HG03066 (cell line): ENCODE measurements around the gene HSD17B12.

Experiments used
- ATAC-seq: cut with Tn5 transposase; IDR thresholded peaks from one replicate; pipeline ENCODE4 v1.9.1; 2021; ENCODE audit warnings: low read depth; ENCODE audit not compliant: unreplicated experiment

Gene HSD17B12

GRCh38 chr11:43790444-43790794 lies 109.9 kb downstream of the HSD17B12 start:
- no peak for ATAC-seq

GRCh38 chr11:43797337-43797736 lies 116.8 kb downstream of the HSD17B12 start:
- ATAC-seq: no peak

- no peak for ATAC-seq
These were observed 117.3 kb downstream of the HSD17B12 start for GRCh38 chr11:43797866-43798265.

DNA sequence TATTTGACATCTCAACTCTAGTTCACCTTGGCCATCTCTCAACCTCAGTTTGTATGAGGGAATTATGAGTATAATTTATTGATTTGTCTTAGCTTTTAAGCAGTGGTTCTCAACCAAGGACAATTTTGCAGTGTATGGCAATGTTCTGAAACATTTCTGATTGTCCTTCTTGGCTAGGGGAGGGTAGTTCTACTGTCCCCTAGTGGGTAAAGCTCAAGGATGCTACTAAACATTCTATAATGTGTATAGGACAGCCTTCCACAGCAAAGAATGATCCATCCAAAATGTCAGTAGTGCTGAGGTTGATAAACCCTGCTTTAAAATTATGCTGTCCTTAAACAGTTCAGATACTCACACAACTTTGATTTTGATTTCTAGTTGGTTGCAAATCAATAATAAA lies 122.0 kb downstream of the HSD17B12 start:
- no peak for ATAC-seq

- ATAC-seq: no peak
These were observed 123.2 kb downstream of the HSD17B12 start for GRCh38 chr11:43803766-43804165.

DNA sequence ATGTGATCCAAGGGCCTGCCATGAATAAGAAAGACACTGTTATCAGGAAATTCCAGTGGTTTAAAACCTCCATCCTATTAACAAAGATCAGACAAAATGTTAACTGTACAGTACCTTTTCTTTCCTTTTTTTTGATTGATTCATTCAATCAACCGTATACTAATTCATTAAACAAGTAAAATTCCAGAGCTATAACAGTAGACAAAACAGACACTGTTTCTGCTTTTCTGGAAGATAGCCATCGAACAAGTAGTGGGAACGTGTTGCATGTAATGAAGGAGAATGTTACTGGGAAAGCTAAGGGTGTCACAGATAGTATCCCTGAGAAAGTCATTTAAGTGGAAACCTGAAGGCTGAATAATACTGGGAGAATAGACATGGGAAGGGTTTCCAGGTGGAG lies 126.4 kb downstream of the HSD17B12 start:
- no peak for ATAC-seq

- no peak for ATAC-seq
These were observed 130.5 kb downstream of the HSD17B12 start for GRCh38 chr11:43810929-43811596.

DNA sequence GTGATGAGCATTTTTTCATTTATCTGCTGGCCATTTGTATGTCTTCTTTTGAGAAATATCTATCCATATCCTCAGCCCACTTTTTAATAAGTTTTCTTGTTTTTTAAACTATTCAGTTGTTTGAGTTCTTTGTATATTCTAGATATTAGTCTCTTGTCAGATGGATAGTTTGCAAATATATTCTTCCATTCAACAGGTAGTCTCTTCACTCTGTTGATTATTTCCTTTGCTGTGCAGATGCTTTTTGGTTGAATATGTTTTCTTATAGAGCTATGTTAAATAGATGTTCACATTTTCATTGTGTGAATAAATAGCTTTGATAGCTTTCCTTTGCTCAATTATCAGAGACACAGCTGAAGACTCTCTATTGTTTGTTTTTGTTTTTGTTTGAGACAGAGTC lies 131.9 kb downstream of the HSD17B12 start:
- ATAC-seq: no peak

DNA sequence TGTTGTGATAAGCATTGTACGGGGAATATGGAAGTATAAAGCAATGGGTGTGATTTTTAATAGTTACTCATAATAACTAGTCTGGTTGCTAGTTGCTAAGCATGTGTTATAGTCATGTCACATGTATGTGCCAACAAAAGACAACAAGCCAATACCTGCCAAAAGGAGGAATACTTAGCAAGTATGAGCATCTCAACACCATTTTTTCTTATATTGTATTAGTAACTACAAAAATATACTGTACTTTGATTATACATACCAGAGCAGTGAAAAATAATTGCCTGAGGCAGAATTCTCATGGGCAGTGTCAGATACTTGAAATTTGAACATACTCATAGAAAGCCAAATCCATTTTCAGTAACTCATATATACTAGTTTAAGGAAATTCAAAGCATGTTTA lies 137.7 kb downstream of the HSD17B12 start:
- ATAC-seq: no peak

DNA sequence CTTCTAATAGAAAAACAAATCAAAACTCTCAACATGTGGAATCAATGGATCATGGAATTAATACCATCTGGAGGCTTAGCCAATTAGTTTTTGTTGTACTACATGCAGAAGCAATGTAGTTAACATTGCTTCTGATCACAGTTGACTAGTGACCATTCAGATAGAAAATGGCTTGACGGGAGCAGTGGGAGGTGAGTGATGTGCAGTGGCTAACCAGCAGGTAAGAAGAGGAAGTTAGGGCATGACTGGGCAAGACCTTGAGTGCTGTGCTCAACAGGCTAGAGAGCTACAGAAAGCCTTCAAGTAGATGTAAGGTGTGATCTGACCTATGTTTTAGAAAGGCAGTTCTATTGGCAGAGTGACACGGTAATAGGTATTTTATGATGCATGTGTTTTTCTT lies 139.4 kb downstream of the HSD17B12 start:
- ATAC-seq: no peak

DNA sequence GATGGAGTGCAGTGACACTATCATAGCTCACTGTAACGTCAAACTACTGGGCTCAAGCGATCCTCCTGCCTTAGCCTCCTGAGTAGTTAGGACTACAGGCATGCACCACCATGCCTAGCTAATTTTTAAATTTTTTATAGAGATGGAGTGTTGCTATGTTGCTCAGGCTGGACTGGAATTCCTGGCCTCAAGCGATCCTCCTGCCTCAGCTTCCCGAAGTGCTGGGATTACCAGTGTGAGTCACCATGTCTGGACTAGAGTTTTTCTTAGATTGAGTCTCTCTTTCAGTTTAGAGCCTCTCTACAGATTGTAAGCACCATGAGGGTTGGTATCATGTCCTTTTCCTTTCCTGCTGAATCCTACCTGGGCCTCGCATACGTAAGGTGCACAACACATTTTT lies 142.8 kb downstream of the HSD17B12 start:
- no peak for ATAC-seq

DNA sequence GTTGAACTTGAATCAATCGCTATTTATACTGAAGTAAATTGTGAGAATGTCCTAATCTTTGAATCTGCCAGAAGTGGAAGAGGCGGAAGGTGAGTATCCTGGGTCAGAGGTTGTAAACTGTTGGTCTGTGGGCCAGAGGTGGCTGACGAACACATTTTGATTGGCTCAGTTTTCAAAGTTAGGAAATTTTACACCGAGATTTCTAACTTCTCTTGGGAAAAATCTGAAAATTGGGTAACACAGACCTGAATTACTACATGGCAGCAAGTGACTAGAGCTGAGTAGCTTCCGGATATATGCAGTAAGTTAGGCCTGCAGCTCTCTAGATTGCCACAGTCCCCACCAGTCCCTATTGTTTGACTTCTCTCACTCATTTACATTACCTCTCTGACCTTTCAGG lies 143.3 kb downstream of the HSD17B12 start:
- ATAC-seq: no peak

GRCh38 chr11:43825217-43825816 lies 144.8 kb downstream of the HSD17B12 start:
- no peak for ATAC-seq

DNA sequence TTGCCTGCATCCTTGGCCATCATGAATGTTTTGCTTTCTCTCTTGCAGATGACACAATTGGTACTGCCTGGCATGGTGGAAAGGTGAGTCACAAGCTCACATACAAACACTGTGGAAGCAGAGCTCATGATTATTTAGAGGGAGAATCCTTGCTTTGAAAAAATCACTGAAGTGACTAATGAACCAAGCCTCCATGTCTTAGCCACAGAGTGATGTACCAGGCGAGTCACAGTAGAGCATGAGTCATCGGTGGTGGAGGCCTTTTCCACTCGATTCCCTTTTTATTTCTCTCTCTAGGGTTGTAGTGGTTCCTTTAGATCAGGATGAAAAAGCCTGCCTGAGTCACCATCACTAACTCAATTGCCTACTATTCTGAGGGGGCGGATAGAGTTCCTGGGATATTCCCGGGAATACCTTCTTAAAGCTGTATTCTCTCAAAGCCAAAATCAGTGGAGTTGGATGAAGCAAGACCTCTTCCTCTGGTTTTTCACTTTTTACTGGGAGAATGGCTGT lies 150.4 kb downstream of the HSD17B12 start:
- ATAC-seq: no peak

DNA sequence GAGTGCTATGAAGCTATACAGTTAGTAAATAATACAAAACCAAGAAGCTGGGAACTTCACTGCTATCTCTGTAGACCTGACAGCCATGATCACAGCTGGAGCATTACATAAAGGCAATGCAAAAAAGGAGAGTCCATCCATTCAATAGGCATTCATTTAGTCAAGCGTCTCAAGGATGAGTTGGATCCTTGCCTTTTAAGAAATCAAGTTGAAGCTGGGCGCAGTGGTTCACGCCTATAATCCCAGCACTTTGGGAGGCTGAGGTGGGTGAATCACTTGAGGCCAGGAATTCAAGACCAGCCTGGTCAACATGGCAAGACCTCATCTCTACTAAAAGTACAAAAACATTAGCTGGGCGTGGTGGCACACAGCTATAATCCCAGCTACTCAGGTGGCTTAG lies 152.0 kb downstream of the HSD17B12 start:
- ATAC-seq: no peak

DNA sequence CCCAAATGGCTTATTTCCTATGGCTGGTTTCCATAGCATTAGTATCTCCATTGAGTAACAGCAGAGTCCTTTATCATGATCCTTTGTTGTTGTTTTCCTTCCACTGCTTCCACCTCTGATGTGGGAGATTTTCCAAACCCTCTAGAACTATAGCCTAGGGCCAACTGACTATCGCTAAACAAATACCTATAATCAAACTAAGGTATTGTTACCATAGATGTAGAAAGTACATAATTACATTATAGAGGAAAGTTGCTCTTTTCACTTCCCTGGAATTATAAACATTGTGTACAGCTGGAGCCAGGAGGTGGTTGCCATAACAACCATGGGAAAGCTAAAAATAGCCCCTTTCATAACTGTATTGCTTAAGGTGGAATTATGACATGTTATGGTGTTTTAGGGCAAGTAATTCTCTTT lies 153.1 kb downstream of the HSD17B12 start:
- no peak for ATAC-seq

DNA sequence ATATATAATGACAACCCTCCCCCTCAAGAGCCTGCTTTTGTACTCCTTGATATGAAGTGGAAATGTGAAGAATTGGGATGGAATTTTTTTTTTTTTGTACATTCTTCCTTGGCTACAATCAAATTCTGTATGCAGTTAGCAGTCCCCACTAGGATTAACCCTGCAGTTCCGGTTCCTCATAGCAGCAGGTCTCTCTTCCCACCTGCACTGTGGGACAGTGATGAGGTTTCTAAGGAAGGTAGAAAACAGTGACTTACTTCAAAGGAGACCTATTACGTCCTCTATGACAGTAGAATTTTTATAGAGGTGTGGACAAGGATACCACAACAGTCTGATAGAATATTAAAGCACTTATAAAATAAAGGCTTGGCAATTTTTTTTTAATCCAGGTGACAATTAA lies 153.7 kb downstream of the HSD17B12 start:
- ATAC-seq: no peak

- no peak for ATAC-seq
These were observed 154.6 kb downstream of the HSD17B12 start for GRCh38 chr11:43835104-43835503.

- no peak for ATAC-seq
These were observed 157.3 kb downstream of the HSD17B12 start for GRCh38 chr11:43837879-43838278.

GRCh38 chr11:43842021-43842420 lies 161.5 kb downstream of the HSD17B12 start:
- no peak for ATAC-seq

- ATAC-seq: no peak
These were observed 165.3 kb downstream of the HSD17B12 start for GRCh38 chr11:43845816-43846215.

- ATAC-seq: peak; percentile 72
These were observed 171.6 kb downstream of the HSD17B12 start for GRCh38 chr11:43852057-43852636.
